Left ventricle myocardium superior (tissue), 1 donor: ENCODE measurements around the gene RFC4. TPM values are rescaled to one million over a fixed set of nuclear protein-coding genes. Genes with fewer than 3 reads are reported as not detected.
"Not testable (repeated sequence)": the region's sequence is repeated elsewhere in the genome, so short reads cannot be mapped to it uniquely, and the experiment has no call there.

Experiments
- ATAC-seq: fragments of 200-7000 bp; cut with Tn5 transposase; one replicate; pipeline ENCODE4 v1.9.1; 2020; ENCODE audit warnings: mild to moderate bottlenecking, moderate library complexity
- DNase-seq: peaks from one replicate; pipeline ENCODE4 v3.0.0-alpha.2; 2020
- intact Hi-C: fragments of 100-400 bp; cut with micrococcal nuclease; formaldehyde crosslinking; loops from one replicate; pipeline ENCODE4 v1.11.0; 2022
- total RNA-seq: library from RNA; stranded (reverse); fragmentation: NEBNext Ultra II Directional; extraction: Animal tissue kit (Norgen Biotek cat#: 25700); gene quantifications from one replicate; pipeline ENCODE4 v1.2.1, GENCODE V29; 2021
- donor health status: DM: no; HTN: yes; CAD: no; lungs with severe emphysema.

RFC4 gene
- total RNA-seq, 1 donor from 2014 or later = 9.7 TPM

- ATAC-seq (peak; percentile 42), DNase-seq (no peak)
- intact Hi-C loops = loop anchor here (10.0 kb wide), 1 partner anchor 212 kb away; the partner anchor contains the start of gene AHSG
Measured at GRCh38 chr3:186826410-186826975, 20.2 kb upstream of the RFC4 start.

- ATAC-seq = no peak
Measured at GRCh38 chr3:186825872-186826409, 19.7 kb upstream of the RFC4 start.

DNA sequence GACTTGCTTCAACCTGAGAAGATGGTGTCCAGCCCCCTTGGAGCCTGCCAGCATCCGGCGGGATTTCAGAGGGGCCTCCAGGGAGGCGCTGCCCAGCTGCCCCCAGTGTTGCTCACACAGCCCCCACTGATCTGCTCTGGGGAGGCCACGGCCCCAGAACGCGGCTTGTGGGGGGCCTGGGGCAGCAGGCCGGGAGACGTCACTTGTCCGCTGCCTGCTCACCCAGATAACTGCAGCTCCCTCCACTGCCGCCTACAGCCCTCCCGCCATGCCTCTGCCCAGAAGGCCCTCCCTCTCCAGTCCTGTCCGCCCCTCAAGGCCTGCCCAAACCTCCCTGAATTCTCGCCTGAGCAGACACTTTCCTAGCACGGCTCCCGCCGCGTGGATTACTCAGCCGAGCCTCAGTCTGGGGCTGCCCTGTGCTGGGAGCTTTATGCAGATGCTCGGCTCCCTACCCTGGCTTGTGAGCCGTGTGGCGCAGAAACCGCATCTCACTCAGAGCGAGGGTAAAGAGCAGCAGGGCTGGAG lies 19.1 kb upstream of the RFC4 start:
- intact Hi-C loops = loop anchor here (10.0 kb wide), 1 partner anchor 211 kb away; the partner anchor contains the start of gene AHSG
- no peak for ATAC-seq
- DNase-seq = no peak

More at GRCh38 chr3:186825872-186826409, 19.7 kb upstream of the RFC4 start:
- intact Hi-C loops = loop anchor here (10.0 kb wide), 1 partner anchor 211 kb away; the partner anchor contains the start of gene AHSG
- DNase-seq = no peak

DNA sequence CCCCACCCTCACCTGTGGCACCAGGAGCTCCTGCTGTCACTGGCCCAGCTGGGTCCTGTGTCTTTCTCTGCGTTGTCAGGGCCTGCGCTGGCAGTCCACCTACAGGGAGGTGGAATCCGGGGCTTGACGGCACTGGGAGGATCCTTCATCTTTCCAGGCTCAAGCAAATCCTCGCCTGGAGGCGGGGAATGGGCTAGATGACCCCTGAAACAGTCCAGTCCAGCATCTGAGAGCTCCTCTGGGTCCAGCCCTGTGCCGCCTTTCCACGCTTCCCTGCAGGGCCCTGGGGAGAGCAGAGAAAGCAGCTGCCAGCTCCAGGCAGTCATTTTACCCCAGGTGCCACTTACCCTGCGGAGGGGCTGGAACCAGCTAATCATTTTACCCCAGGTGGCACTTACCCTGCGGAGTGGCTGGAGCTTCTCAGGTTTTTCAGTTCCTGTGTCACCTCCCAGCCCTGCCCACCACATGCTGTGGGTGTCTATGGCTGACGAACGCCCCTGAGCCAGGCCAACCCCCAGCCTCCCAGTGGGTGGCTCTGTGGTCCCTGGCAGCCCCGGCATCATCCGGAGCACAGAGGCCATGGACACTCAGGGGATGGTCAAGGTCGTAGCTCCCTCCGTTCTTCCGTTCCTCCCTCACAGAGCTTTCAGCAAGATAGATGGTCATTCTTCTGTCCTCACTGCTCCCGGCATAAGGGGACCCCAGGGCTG lies 18.3 kb upstream of the RFC4 start:
- ATAC-seq = no peak
- no peak for DNase-seq
- intact Hi-C loops = loop anchor here (10.0 kb wide), 1 partner anchor 210 kb away; the partner anchor contains the start of gene AHSG

DNA sequence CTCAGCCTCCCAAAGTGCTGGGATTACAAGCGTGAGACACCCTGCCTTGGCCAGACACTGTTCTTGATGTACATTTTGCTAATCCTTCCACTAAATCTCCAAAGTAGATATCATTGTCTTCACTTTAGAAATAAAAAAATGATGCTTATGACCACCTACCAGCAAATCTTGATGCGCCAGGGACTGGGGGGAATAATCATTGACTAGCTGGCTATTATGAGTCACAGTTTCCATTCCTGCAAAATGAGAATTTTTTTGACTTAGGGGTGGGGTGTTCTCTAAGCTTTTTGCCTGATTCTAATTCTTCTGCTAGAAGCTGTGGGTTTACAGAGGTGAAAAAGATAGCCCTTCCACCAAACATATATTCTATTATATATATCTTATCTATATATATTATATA lies 17.1 kb upstream of the RFC4 start:
- ATAC-seq = no peak
- no peak for DNase-seq
- intact Hi-C loops = loop anchor here (10.0 kb wide), 1 partner anchor 209 kb away; the partner anchor contains the start of gene AHSG

DNA sequence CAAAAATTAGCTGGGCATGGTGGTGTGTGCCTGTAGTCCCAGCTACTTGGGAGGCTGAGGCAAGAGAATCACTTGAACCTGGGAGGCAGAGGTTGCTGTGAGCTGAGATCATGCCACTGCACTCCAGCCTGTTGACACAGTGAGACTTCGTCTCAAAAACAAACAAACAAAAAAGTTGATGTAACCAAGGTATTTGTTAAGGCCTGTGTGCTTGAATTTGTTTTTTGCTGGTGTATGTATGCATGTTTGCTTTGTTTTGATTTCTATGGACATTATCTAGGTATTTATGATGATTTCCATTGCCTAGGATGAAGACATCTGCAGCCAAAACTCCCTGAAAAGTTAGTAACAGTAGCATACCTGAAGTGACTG lies 16.1 kb upstream of the RFC4 start:
- DNase-seq, ATAC-seq: not testable (repeated sequence)
- intact Hi-C loops = loop anchor here (10.0 kb wide), 1 partner anchor 208 kb away; the partner anchor contains the start of gene AHSG

DNA sequence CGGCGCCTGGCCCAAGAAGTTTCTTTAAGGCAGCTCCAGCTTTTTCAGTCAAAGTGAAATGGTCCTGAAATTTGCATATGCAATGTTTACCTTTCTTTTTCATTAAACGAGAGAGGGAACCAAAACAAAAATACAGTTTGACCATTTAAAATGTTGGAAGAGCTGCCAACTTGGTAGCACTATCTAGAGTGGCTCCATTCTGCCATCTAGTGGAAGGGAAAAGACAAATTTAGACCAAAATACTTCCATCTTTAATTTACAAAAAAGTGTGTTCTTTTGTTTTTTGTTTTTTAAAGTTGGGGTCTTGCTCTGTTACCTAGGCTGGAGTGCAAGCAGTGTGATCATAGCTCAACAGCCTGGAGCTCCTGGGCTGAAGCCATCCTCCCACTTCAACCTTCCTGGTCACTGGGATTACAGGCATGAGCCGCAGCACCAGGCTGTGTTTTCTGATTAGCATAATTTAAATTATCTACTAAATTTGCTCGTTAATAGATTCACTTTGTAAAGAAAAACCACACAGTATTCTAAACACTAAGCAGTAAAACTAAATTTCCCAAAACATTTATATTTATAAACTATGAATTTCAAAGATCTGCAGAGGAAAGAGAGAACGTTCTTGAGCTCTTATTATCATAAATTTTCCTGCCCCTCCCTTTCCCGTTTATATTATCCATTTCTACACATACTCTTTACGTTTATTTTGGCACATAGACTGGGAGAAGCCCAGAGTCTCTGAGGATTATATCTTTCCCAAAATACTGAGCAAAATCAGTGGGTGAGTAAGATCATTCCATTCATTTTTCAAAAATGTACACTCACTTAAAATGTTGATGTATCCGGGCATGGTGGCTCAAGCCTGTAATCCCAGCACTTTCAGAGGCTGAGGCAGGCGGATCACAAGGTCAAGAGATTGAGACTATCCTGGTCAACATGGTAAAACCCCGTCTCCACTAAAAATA lies 15.4 kb upstream of the RFC4 start:
- no peak for ATAC-seq
- intact Hi-C loops = loop anchor here (10.0 kb wide), 1 partner anchor 207 kb away; the partner anchor contains the start of gene AHSG

GRCh38 chr3:186818956-186819355 lies 12.7 kb upstream of the RFC4 start:
- no peak for DNase-seq
- intact Hi-C loops = no loop called here
- ATAC-seq = no peak

More for the DNA sequence above, 15.4 kb upstream of the RFC4 start:
- DNase-seq = no peak

- intact Hi-C loops = no loop called here
- ATAC-seq (no peak), DNase-seq (no peak)
Measured at GRCh38 chr3:186818516-186818915, 12.2 kb upstream of the RFC4 start.

DNA sequence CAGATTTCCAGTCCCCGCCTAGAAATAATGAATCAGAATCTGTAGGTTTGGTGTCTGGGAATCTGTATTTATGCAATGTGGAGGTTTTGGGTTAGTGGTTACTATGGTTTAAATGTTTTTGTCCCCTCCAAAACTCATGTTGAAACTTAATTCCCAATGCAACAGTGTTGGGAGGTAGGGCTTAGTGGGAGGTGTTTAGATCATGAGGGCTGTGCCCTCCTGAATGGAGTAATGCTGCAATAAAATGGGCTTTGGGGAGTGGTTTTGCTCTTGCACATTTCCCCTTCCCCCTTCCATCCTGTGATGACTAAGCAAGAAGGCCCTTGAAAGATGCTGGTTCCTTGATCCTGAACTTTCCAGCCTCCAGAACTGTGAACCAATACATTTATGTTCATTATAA lies 9.2 kb upstream of the RFC4 start:
- ATAC-seq (no peak), DNase-seq (no peak)
- intact Hi-C loops = no loop called here

GRCh38 chr3:186814100-186814499 lies 7.8 kb upstream of the RFC4 start:
- no peak for ATAC-seq
- DNase-seq = no peak
- intact Hi-C loops = no loop called here

DNA sequence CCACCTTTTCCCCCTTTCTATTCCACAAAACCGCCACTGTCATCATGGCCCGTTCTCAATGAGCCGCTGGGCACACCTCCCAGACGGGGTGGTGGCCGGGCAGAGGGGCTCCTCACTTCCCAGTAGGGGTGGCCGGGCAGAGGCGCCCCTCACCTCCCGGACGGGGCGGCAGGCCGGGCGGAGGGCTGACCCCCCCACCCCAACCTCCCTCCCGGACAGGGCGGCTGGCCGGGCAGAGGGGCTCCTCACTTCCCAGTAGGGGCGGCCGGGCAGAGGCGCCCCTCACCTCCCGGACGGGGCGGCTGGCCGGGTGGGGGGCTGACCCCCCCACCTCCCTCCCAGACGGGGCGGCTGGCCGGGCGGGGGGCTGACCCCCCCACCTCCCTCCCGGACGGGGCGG lies 5.0 kb upstream of the RFC4 start:
- DNase-seq, ATAC-seq, intact Hi-C loops: not testable (repeated sequence)

DNA sequence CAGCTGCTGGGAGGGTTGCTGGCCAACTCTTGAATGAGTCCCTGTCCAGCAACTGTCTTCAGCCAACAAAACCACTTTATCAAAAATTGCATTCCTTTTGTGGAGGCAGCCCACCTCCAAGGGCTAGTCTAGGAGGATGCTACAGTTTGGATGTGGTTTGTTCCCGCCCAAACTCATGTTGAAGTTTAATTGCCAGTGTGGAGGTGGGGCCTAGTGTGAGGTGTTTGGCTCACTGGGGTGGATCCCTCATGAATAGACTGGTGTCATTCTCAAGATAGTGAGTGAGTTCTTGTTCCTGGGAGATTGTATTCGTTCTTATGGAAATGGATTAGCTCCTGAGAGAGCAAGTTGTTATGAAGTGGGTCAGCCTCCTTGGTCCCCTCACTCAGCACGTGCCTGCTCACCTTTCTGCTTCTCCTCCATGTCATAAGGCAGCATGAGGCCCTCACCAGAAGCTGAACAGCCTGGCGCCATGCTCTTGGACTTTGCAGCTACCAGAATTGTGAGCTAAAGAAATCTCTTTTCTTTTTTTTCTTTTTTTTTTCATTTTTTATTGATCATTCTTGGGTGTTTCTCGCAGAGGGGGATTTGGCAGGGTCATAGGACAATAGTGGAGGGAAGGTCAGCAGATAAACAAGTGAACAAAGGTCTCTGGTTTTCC lies 4.2 kb upstream of the RFC4 start:
- no peak for ATAC-seq
- no peak for DNase-seq
- intact Hi-C loops = no loop called here

DNA sequence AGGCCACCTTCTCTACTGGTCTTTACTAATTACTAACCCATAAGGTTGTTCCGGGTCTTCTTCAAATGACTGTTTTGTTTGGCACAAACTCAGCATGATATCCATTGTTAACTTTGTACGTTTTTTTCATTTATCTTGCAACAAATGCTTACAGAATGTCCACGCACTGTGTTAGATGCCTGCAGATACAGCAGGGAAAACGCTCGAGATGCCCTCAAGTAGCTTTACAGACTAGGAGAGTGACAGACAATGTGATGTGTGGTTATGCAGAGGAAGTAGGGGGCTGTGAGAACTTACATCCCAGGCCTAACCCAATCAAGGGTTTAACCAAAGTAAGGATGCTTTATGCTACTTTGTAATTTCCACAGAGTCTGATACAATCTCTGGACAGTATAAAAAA lies 949 bp upstream of the RFC4 start:
- intact Hi-C loops = no loop called here
- no peak for DNase-seq

GRCh38 chr3:186803447-186803846 lies 2.8 kb downstream of the RFC4 start:
- ATAC-seq, DNase-seq, intact Hi-C loops: not testable (repeated sequence)

More for the DNA sequence above, 949 bp upstream of the RFC4 start:
- no peak for ATAC-seq

GRCh38 chr3:186802701-186803100 lies 3.6 kb downstream of the RFC4 start:
- ATAC-seq = no peak
- intact Hi-C loops = no loop called here
- DNase-seq = no peak

- DNase-seq (no peak), ATAC-seq (no peak)
- intact Hi-C loops = no loop called here
Measured at GRCh38 chr3:186800285-186800684, 6.0 kb downstream of the RFC4 start.

- no peak for DNase-seq
- intact Hi-C loops = no loop called here
Measured at GRCh38 chr3:186798239-186798874, 7.9 kb downstream of the RFC4 start.

More at GRCh38 chr3:186798239-186798874, 7.9 kb downstream of the RFC4 start:
- no peak for ATAC-seq
